ENCODE measurements around the gene MTX2. TPM values are rescaled to one million over a fixed set of nuclear protein-coding genes. Genes with fewer than 3 reads are reported as not detected.

The MTX2 gene
- total RNA-seq, 1 experiment from 2014 or later = 38.0 TPM

- TF ChIP-seq CTCF (IDR thresholded peaks at IDR 0.05; ENCODE audit: unreplicated experiment) = no peak
- no peak overlapping the region for H3K27ac Mint-ChIP-seq (ENCODE audit: low read depth, unreplicated experiment)
- CTCF ChIA-PET = interaction anchor here (0.6 to 1.2 kb wide), 2 partner anchors 175 to 239 kb away, joined by 3 to 4 read pairs; no protein-coding TSS in a partner anchor
- H3K4me3 Mint-ChIP-seq (ENCODE audit: unreplicated experiment) = no peak overlapping the region
- POLR2A ChIA-PET = no interaction called here
- intact Hi-C loops (cut with micrococcal nuclease) = no loop called here
- no peak for DNase-seq (ENCODE audit: unreplicated experiment)
- H3K4me1 Mint-ChIP-seq (ENCODE audit: insufficient read depth, unreplicated experiment) = no peaks in the 10 kb centered on the region
- peaks cover 24% of the 10 kb centered on the region for H3K9me3 Mint-ChIP-seq (ENCODE audit: unreplicated experiment)
- H3K36me3 Mint-ChIP-seq (ENCODE audit: insufficient read depth, unreplicated experiment) = peaks cover 6% of the 10 kb centered on the region
- no peaks in the 10 kb centered on the region for H3K27me3 Mint-ChIP-seq (ENCODE audit: insufficient read depth, unreplicated experiment)
- BruUV-seq (replicated peaks) = no TSS peak
Measured at GRCh38 chr2:176378323-176378722, 109.1 kb downstream of the MTX2 start.

- no peaks in the 10 kb centered on the region for H3K4me1 Mint-ChIP-seq (ENCODE audit: insufficient read depth, unreplicated experiment)
- H3K27ac Mint-ChIP-seq (ENCODE audit: low read depth, unreplicated experiment) = no peak overlapping the region
- no peak for DNase-seq (ENCODE audit: unreplicated experiment)
- H3K27me3 Mint-ChIP-seq (ENCODE audit: insufficient read depth, unreplicated experiment) = no peaks in the 10 kb centered on the region
- ChIA-PET CTCF (no interaction called here), POLR2A (no interaction called here)
- peaks cover 6% of the 10 kb centered on the region for H3K36me3 Mint-ChIP-seq (ENCODE audit: insufficient read depth, unreplicated experiment)
- intact Hi-C loops (cut with micrococcal nuclease) = no loop called here
- H3K9me3 Mint-ChIP-seq (ENCODE audit: unreplicated experiment) = peaks cover 24% of the 10 kb centered on the region
- H3K4me3 Mint-ChIP-seq (ENCODE audit: unreplicated experiment) = no peak overlapping the region
- BruUV-seq (replicated peaks) = no TSS peak
- no peak for TF ChIP-seq CTCF (IDR thresholded peaks at IDR 0.05; ENCODE audit: unreplicated experiment)
Measured at GRCh38 chr2:176380341-176380740, 111.1 kb downstream of the MTX2 start.

- H3K4me3 Mint-ChIP-seq (ENCODE audit: unreplicated experiment) = no peak overlapping the region
- CTCF ChIA-PET = interaction anchor here (0.6 kb wide), 1 partner anchor 11 kb away, joined by 3 read pairs; no protein-coding TSS in a partner anchor
Measured at GRCh38 chr2:176383100-176383499, 113.9 kb downstream of the MTX2 start.

GRCh38 chr2:176383836-176384442 is 114.7 kb downstream of the MTX2 start:
- Mint-ChIP-seq H3K4me3 (ENCODE audit: unreplicated experiment) (no peak overlapping the region), H3K9me3 (ENCODE audit: unreplicated experiment) (peaks cover 18% of the 10 kb centered on the region), H3K27ac (ENCODE audit: low read depth, unreplicated experiment) (no peak overlapping the region), H3K4me1 (ENCODE audit: insufficient read depth, unreplicated experiment) (no peaks in the 10 kb centered on the region), H3K27me3 (ENCODE audit: insufficient read depth, unreplicated experiment) (no peaks in the 10 kb centered on the region), H3K36me3 (ENCODE audit: insufficient read depth, unreplicated experiment) (peaks cover 6% of the 10 kb centered on the region)
- no TSS peak for BruUV-seq (replicated peaks)
- intact Hi-C loops (cut with micrococcal nuclease) = no loop called here
- DNase-seq (ENCODE audit: unreplicated experiment) = no peak
- TF ChIP-seq CTCF (IDR thresholded peaks at IDR 0.05; ENCODE audit: unreplicated experiment) = no peak
- ChIA-PET CTCF (no interaction called here), POLR2A (no interaction called here)

More at GRCh38 chr2:176383100-176383499, 113.9 kb downstream of the MTX2 start:
- no TSS peak for BruUV-seq (replicated peaks)
- no peak for DNase-seq (ENCODE audit: unreplicated experiment)
- H3K27me3 Mint-ChIP-seq (ENCODE audit: insufficient read depth, unreplicated experiment) = no peaks in the 10 kb centered on the region
- no peak overlapping the region for H3K27ac Mint-ChIP-seq (ENCODE audit: low read depth, unreplicated experiment)
- H3K4me1 Mint-ChIP-seq (ENCODE audit: insufficient read depth, unreplicated experiment) = no peaks in the 10 kb centered on the region
- POLR2A ChIA-PET = no interaction called here
- peaks cover 6% of the 10 kb centered on the region for H3K36me3 Mint-ChIP-seq (ENCODE audit: insufficient read depth, unreplicated experiment)
- H3K9me3 Mint-ChIP-seq (ENCODE audit: unreplicated experiment) = peaks cover 24% of the 10 kb centered on the region
- intact Hi-C loops (cut with micrococcal nuclease) = no loop called here
- TF ChIP-seq CTCF (IDR thresholded peaks at IDR 0.05; ENCODE audit: unreplicated experiment) = no peak

Measured in MCF 10A (cell line).